8988T (cell line): Measurements from ENCODE around the gene CNTNAP2.

ENCODE experiments used
- DNase-seq: peaks from one replicate; pipeline ENCODE4 v3.0.0; 2011

CNTNAP2 gene

GRCh38 chr7:146116521-146117222, at the start of gene CNTNAP2:
TSS of gene CNTNAP2 (plus strand) at chr7:146116801. CDS start at chr7:146116877, 76 bp downstream.
- DNase-seq: no peak

DNA sequence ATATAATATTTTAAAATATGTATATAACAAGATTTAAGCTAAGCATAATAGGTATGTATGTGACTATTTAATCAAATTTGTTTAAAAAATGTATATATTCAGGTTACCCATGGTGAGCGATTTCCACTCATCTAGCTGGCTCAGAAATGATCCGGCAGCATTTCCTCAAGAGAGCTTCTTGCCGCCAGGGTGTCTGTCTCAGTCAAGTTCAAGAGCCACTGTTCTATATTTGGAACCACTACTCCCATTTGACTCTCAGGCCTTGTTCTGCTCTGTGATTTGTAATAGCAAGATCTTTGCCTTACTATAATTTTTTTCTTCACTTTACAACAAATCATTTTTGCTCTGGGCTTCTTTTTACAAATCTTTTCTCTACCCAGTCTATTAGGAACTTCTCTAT, 48.7 kb upstream of the CNTNAP2 start:
- no peak for DNase-seq

GRCh38 chr7:146074195-146074765, 42.3 kb upstream of the CNTNAP2 start:
- DNase-seq: no peak

DNA sequence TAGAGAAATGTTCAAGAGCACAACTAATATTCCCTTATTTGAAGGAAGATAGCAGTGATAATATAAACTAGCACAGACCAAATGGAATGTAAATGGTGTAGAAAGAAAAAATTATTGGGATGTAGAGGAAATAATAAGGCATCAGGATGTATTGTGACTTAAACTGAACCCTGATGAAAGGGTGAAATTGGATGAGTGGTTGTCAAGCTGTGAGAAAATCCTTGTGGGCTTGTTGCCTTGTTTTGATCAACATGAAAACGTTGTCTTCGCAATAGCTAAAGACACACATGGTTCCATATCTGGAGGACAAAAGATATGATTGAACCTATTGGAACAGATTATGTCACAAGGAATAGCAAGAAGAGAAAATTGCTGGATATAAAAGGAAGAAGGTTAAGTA, 40.3 kb upstream of the CNTNAP2 start:
- no peak for DNase-seq

GRCh38 chr7:146084086-146084485, 32.5 kb upstream of the CNTNAP2 start:
- DNase-seq: no peak

DNA sequence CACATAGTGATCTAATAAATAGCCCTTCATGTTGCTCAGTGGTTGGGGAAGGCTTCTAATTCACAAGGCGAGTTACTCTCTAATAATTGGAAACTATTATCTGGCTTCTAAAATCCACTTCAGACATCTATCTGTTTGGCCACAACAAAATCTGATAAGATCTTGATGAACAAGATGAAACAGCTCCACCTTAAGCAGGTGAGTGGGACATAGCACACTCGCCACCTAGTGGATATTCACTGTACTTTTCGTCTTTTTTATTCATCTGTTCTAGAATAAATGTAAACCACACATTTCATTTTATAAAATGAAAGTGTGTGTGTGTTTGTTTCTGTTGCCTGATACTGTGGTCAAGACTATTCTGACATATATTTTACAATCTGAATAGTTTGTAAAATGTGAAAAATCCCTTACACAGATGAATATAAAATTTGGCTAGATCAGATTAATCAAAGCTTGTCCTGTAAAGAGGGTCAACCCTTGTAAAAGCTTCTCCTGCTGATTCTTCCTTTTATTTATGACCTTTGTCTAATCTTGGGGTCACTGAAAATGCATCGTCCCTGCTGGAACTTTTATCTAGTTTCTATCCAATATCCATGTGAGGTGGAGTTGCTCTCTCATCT, 26.5 kb upstream of the CNTNAP2 start:
- DNase-seq: no peak

- no peak for DNase-seq
These were observed 22.2 kb upstream of the CNTNAP2 start for GRCh38 chr7:146094356-146094755.

DNA sequence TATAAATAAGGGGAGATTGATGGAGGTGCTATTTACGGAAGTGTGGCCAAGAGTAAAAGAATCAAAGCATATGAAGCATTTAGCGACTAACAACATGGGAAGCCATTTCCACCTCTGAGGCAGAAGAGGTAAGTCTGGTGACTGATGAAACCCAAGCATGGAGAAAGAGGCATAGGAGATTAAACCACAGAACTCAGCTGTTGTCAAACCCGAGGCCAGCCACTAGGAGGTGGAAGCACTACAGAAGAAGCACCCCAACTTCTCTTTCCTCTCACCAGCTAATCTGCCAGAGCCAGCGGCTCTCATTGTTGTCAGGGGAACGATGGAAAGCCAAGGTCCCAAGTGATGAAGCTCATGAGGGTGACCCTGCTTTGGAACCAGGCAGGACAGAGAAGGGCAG, 19.6 kb upstream of the CNTNAP2 start:
- no peak for DNase-seq

- no peak for DNase-seq
These were observed 10.3 kb upstream of the CNTNAP2 start for GRCh38 chr7:146106319-146106718.

DNA sequence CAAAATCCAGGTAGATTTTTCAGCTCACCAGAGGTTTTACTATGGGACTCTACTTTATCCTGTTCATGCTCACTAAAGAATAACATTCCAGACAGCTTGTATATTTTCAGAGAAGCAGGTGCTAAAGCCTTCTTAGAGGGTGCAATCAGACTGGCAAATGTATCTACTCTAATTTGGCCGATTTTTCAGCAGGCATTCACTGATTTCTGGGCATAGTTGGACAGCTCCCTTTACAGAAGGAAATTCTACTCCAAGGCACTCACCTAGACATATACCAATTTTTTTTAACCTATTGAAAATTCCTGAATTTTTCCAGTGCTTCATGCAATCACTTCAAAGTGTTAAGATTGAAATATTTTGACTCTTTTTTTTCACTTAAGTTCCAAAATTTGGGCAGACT, 3.8 kb upstream of the CNTNAP2 start:
- no peak for DNase-seq

GRCh38 chr7:146115548-146115850, 1.1 kb upstream of the CNTNAP2 start:
- DNase-seq: no peak

DNA sequence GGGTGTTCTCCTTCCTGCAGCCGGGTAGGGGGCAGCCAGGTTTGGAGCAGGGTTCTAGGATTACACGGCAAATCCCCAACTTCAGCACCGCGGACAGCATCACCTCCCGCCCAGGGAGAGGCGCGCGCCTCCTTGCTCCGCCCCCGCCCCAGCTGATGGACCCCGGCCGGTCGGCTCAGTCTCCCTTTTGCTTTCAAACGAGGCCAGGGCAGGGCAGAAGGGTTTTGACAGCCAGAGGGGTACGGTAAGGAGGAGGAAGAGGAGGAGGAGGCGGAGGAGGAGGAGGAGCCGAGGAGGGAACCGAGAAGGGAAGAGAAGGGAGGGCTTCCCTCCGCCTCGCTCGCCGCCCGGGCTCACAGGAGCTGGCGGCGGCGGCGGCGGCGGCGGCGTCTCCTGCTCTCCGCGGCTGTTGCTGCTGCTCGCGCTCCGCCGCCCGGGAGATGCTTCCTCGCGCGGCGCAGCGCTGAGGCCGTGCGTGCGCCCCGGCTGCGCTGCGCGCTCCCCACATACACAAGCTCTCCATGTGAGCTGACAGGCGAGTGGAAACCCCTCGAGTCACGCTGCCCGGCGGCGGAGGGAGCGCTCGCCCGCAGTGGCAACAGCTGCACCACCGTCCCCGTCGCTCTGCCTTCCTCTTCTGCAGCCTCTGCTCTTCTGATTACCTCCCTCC, 615 bp upstream of the CNTNAP2 start:
- no peak for DNase-seq

GRCh38 chr7:146117576-146117975, 975 bp downstream of the CNTNAP2 start:
- DNase-seq: no peak

- DNase-seq: no peak
These were observed 2.4 kb downstream of the CNTNAP2 start for GRCh38 chr7:146119002-146119401.

- no peak for DNase-seq
These were observed 7.1 kb downstream of the CNTNAP2 start for GRCh38 chr7:146123715-146124114.

GRCh38 chr7:146126767-146127509, 10.3 kb downstream of the CNTNAP2 start:
- DNase-seq: no peak

DNA sequence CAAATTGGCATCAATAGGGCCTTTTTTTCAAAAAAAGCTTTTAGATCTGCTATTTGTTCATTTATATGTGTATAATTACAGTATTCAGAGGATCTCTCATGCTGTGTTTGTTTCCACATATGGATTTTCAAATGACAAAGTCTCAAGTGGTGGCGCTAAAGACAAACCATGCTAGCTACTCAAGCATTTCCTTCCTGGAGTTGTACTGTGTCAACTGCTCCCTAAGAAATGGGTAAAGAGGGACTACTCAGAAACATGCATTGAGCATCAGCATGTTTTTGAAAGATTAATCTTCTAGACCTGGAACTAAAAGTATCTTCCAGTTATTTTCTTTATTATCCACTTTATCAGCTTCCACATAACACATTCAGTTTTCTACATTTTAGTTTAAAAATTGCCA, 12.7 kb downstream of the CNTNAP2 start:
- no peak for DNase-seq

DNA sequence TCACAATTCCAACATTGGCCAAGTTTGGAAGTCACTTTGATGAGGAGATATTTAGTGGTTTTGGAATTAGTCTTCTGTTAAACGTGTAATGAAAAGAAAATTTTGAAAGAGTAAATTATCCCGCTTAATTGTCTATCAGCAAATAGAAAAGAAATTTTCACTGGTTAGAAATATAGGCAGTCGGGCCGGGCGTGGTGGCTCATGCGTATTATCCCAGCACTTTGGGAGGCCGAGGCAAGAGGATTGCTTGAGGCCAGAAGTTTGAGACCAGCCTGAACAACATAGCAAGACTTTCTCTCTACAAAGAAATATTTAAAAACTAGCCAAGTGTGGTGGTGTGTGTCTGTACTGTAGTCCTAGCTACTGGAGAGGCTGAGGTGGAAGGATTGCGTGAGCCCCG, 13.4 kb downstream of the CNTNAP2 start:
- DNase-seq: no peak

- DNase-seq: no peak
These were observed 15.1 kb downstream of the CNTNAP2 start for GRCh38 chr7:146131701-146132100.

- DNase-seq: no peak
These were observed 19.8 kb downstream of the CNTNAP2 start for GRCh38 chr7:146136357-146136875.

DNA sequence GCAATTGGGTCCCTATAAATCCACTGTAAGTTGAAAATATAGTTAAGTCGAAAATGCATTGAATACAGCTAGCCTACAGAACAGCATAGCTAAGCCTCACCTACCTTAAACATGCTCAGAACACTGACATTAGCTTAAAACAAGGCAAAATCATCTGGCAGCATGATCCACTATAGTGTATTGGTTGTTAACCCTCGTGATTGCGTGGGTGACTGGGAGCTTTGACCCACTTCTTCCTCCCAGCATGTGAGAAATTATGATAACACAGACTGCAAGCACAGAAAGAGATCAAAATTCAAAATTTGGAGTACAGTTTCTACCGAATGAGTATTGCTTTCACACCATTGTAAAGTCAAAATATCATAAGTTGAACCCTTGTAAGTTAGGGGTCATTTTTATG, 22.3 kb downstream of the CNTNAP2 start:
- no peak for DNase-seq

GRCh38 chr7:146146831-146147486, 30.4 kb downstream of the CNTNAP2 start:
- DNase-seq: no peak

DNA sequence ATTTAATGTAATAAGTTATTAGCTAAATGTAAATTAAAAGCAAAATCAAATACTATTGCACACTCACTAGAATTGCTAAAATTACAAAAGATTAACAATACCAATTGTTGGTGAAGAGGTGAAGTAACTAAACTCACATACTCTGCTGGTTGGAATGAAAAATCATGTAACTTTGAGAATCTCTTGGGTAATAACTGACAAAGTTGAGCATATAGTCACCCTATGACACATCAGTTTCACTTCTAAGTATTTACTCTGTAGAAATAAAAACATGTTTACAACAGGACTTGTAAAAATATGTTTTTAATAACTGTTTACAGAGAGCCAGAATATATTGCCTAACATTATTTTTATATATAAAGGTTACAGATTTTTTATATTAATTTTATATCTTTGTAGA, 33.6 kb downstream of the CNTNAP2 start:
- DNase-seq: no peak
